Colonic mucosa (tissue), 4 donors: ENCODE results near the gene AP3S2. TPM values are rescaled to one million over a fixed set of nuclear protein-coding genes. Genes with fewer than 3 reads are reported as not detected.

ENCODE experiments used
- DNase-seq: peaks from one replicate; pipeline ENCODE4 v3.0.0-alpha.2; 2020
- H3K27ac ChIP-seq: fragments of 200-600 bp; one replicate; pipeline ENCODE4 v1.8.0; 2021
- H3K27me3 ChIP-seq: fragments of 200-600 bp; one replicate; pipeline ENCODE4 v1.8.0; 2021
- H3K36me3 ChIP-seq: fragments of 200-600 bp; one replicate; pipeline ENCODE4 v1.8.0; 2021
- H3K4me1 ChIP-seq: fragments of 200-600 bp; one replicate; pipeline ENCODE4 v1.8.0; 2021; ENCODE audit warnings: mild to moderate bottlenecking
- H3K4me3 ChIP-seq: fragments of 200-600 bp; one replicate; pipeline ENCODE4 v1.8.0; 2021
- H3K9ac ChIP-seq, 2 donors: one replicate each; pipeline ENCODE4 v1.7.0; 2013; ENCODE audit warnings: control low read depth in 2 of 2, low read depth in 2 of 2, low read length in 2 of 2
- H3K9me3 ChIP-seq: fragments of 200-600 bp; one replicate; pipeline ENCODE4 v1.8.0; 2021
- CTCF ChIP-seq: fragments of 200-600 bp; IDR thresholded peaks from one replicate; pipeline ENCODE4 v1.8.0; 2022; ENCODE audit warnings: antibody characterized with exemption, mild to moderate bottlenecking
- intact Hi-C: fragments of 100-400 bp; cut with DNase I; formaldehyde crosslinking; loops from one replicate; pipeline ENCODE4 v1.14.1; 2022
- total RNA-seq, 2 donors: library from RNA; stranded (reverse); fragmentation: NEBNext Ultra II Directional in 1 of 2; extraction: Animal tissue kit (Norgen Biotek cat#: 25700) in 1 of 2; gene quantifications; one replicate each; pipeline ENCODE4 v1.2.1, GENCODE V29; 2021
- donor health status: healthy.
- donor health status: DM: no; HTN: no; CAD: no.
- donor health status: DM: no; HTN: no; CAD: no.

AP3S2 gene
- total RNA-seq, 2 donors from 2014 or later = 44.5 to 48.6 TPM

DNA sequence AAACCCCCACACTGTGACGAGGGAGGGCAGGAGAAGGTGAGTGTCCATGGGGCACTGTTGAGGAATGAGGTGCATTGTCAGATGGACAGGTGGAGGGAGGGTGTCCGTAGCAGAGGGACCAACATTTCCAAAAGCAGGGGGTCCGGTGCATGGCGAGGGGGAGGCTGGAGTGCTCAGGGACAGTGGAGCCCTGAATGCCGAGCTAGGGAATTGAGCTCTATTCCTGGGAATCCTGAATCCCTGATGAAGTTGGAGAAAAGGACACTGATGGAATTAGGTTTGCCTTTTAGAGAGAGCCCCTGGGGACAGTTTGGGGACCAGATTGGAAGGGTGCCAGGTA is 71.2 kb downstream of the AP3S2 start:
- H3K9ac ChIP-seq = no peak overlapping the region
- H3K27ac ChIP-seq = no peak overlapping the region
- H3K4me3 ChIP-seq = no peak overlapping the region
- H3K4me1 ChIP-seq = no peaks in the 10 kb centered on the region
- H3K9me3 ChIP-seq = no peaks in the 10 kb centered on the region
- no peak for TF ChIP-seq CTCF
- H3K27me3 ChIP-seq = no peaks in the 10 kb centered on the region
- intact Hi-C loops = no loop called here
- no peaks in the 10 kb centered on the region for H3K36me3 ChIP-seq
- DNase-seq = no peak

DNA sequence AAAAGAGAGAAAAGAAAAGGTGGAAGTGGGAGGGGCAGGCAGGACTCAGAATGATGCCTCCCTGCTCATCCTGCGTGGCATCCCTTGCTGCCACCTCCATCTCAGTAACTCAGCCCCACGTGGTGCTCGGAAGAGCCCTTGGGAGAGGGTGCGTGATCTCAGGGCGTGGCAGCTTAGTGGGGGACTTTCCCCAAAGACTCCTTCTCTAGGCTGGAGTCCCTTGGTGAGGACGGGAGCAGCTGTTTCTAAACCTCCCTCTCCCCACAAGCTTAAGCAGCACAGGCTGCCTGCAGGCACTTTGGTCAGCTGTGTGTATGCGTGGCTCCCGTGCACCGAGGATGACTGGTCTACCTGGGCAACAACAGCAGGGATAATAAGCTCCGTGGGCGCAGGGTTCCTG is 71.8 kb downstream of the AP3S2 start:
- Histone ChIP-seq H3K9ac (no peak overlapping the region), H3K9me3 (no peaks in the 10 kb centered on the region), H3K27ac (no peak overlapping the region), H3K4me3 (no peak overlapping the region), H3K27me3 (no peaks in the 10 kb centered on the region), H3K36me3 (no peaks in the 10 kb centered on the region), H3K4me1 (no peaks in the 10 kb centered on the region)
- no peak for DNase-seq
- intact Hi-C loops = no loop called here
- no peak for TF ChIP-seq CTCF

DNA sequence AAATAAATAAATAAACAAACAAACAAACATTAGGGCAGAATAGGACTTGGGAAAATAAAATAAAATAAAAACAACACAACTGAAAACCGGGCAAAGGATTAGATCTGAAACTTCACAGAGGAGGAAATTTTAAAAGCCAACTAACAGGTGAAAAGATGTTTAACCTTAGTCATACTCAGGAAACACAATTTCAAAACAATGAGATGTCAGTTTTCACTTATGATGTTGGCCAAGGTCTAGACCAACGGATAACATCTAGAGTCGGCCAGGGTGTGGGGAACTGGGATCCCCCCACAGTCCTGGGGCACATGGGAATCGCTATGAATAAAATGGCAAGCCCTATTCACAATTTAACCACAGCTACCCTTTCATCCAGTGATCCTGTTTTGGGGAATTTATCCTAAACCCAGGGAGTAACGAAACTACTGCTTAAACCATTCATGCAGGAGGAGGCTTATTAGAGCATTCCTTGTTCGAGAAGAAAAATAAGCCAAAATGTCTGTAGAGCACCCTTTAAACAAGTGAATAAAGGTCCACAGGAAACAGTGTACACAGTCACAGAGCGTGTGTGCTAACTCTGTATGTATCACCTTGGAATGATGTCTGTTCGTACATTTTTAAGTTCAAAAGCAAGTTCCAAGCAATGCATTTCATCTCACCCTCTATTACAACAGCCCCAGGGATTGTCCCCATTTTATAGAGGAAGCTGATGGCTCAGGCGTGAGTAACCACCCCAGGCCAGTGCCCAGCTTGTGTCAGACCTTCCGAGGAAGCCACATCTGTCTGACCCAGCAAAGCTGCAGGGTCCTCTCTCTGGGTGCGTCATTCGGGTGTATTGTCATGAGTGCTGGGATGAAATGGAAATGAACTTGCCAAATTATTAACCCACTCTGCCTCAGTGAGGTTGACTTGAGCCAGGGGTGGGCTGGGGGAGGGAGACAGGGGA is 72.9 kb downstream of the AP3S2 start:
- no peak overlapping the region for H3K27ac ChIP-seq
- no peaks in the 10 kb centered on the region for H3K36me3 ChIP-seq

DNA sequence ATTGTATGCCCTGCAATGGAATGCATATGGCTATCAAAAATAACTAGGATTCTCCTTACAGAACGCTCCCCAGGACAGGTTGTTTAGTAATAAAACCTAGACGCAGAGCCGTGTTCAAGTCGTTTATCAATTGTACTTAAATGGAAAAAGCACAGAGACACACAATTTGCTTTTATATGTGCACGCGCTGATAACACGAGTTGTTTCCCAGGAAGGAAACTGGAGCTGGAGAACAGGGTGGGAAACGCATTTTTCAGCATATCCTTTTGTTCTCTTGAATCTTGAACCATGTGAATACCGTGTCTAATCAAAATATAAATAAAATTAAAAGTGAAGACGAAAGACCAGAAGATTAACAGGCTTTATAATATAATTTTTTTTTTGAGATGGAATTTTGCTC is 75.5 kb downstream of the AP3S2 start:
- no peak overlapping the region for H3K4me3 ChIP-seq
- intact Hi-C loops = no loop called here
- no peak for DNase-seq
- no peaks in the 10 kb centered on the region for H3K4me1 ChIP-seq
- H3K9ac ChIP-seq = no peak overlapping the region
- H3K27me3 ChIP-seq = peaks cover 23% of the 10 kb centered on the region
- no peak overlapping the region for H3K27ac ChIP-seq
- TF ChIP-seq CTCF = no peak
- no peaks in the 10 kb centered on the region for H3K36me3 ChIP-seq
- no peaks in the 10 kb centered on the region for H3K9me3 ChIP-seq

More for the DNA sequence above, 72.9 kb downstream of the AP3S2 start:
- no peak for DNase-seq
- Histone ChIP-seq H3K9ac (no peak overlapping the region), H3K4me3 (no peak overlapping the region), H3K9me3 (no peaks in the 10 kb centered on the region), H3K4me1 (no peaks in the 10 kb centered on the region), H3K27me3 (peaks cover 3% of the 10 kb centered on the region)
- TF ChIP-seq CTCF = no peak
- intact Hi-C loops = no loop called here

GRCh38 chr15:89817701-89818280 is 76.0 kb downstream of the AP3S2 start:
- intact Hi-C loops = no loop called here
- H3K4me3 ChIP-seq = no peak overlapping the region
- H3K9ac ChIP-seq = no peak overlapping the region
- no peaks in the 10 kb centered on the region for H3K36me3 ChIP-seq
- H3K27me3 ChIP-seq = peaks cover 23% of the 10 kb centered on the region
- no peak overlapping the region for H3K27ac ChIP-seq
- H3K4me1 ChIP-seq = no peaks in the 10 kb centered on the region
- TF ChIP-seq CTCF = no peak
- H3K9me3 ChIP-seq = no peaks in the 10 kb centered on the region
- no peak for DNase-seq
